NCI-H82 treated with DMSO at 0.1 percent for 48 hours (cell line): ENCODE measurements around the gene TMED1.

Experiments used
- DNase-seq: peaks from one replicate; lab custom pipeline; 2025; ENCODE audit not compliant: unreplicated experiment; lab: John Stamatoyannopoulos, UW

TMED1 gene

DNA sequence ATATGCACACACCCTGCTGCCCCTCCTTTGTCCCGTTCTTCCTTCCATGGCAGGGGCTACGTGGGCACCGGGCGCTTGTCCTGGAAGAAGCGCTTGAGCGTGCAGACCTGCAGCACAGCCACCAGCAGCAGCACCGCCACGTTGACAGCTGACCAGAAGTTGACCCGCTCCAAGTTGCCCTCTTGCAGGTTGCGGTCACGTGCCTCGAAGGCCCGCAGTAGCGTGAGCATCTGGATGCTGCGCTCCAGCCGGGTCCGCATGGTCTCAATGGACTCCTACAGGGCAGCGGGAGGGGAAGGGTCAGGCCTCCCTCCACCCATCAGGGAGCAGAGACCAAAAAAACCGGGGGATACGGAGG is 3.1 kb downstream of the TMED1 start:
- no peak for DNase-seq

GRCh38 chr19:10831987-10832938 is 3.7 kb downstream of the TMED1 start:
- DNase-seq, result no peak

DNA sequence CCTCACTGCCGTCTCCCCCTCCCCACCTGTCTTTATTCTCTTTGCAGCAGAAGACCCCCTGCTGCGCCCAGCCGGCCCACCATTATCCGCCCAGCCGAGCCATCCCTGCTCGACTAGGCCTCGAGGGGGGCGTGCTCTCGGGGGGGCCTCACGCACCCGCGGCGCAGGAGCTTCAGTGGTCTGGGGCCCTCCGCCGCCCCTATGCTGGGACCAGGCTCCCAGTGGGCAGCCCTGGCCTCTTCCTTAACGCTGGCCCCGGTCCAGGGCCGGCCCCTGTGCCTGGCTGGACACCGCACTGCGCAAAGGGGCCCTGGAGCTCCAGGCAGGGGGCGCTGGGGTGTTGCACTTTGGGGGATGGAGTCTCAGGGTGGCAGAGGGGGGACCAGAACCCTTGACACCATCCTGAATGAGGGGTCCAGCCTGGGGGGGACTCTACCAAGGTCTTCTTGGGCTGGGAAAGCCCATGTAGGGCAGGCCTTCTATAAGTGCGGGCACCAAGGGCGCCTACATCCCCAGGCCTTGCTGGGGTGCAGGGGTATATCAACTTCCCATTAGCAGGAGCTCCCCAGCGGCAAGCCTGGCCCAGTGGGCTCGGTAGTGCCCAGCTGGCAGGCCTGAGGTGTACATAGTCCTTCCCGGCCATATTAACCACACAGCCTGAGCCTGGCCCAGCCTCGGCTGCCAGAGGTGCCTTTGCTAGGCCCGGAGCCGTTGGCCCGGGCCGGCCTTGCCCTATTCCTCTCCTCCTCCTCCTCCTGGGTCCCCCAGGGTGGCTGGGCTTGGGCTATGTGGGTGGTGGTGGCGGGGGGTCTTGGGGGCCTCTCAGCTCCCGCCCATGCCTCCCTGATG is 4.9 kb downstream of the TMED1 start:
- no peak for DNase-seq

- DNase-seq, result no peak
Observed at GRCh38 chr19:10830370-10830769, 5.6 kb downstream of the TMED1 start.

- no peak for DNase-seq
Observed at GRCh38 chr19:10829967-10830366, 6.0 kb downstream of the TMED1 start.

DNA sequence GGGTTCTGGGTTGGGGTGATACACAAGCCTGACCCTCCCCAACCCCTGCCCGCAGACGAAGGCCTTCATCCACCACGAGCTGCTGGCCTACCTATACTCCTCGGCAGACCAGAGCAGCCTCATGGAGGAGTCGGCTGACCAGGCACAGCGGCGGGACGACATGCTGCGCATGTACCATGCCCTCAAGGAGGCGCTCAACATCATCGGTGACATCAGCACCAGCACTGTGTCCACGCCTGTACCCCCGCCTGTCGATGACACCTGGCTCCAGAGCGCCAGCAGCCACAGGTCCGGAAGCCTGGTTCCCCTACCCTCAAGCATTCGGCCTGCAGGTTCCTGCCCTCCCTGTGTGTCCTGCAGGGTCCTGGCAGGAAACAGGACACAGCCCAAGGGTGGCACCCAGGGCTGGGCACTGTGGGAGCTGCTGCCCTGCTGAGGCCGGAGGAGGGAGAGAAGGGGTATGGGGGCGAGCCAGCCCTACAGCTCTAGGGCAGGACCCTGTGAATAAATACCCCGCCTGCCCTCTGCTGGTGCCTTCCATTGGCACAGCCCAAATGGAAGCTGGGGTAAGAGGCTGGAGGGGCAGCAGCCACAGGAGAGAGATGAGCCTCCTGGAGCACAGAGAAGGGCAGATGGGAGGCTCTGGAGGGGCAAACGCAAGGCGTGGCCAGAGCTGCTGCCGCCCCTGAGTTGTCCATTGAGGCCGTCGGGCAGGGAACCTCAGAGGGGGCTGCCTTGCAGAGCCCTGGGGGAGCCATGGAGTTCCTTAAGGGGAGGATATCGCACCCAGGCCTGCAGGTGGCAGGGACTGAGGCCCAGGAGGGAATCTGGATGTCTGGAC is 6.8 kb downstream of the TMED1 start:
- DNase-seq, result no peak

DNA sequence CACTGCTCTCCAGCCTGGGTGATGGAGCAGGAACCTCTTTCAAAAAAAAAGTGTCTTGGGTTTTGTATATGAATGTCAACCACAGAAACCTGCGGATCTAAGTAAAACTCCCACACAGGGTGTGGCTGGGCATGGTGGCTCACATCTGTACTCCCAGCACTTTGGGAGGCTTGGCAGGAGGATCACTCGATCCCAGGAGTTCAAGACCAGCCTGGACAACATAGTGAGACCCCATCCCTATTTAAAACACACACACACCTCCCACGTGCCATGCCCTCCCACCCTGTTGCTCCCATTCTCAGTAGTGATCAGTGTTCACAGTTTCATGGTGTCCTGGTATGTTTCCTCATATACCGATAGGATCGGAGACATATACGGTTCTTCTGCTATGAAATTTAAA is 9.2 kb downstream of the TMED1 start:
- no peak for DNase-seq

DNA sequence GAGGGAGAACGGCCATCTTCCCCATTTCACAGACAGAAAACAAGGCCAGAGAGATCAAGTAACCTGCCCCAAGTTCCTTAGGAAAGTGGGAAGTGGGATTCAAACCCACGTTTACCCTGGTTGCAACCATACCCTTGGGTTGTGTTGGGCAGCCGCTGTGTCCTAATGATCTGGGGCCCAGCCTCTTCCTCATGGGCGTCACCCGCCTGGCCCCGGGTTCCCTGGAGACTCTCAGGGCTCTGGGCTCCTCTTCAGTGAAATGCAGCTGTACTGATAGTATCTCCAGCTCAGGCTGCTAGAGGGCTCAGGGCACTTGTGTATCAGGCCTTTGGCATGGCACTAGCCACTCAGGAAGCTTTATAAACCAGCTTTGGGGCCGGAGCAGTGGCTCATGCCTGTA is 9.8 kb downstream of the TMED1 start:
- no peak for DNase-seq

- no peak for DNase-seq
Observed at GRCh38 chr19:10823690-10824089, 12.3 kb downstream of the TMED1 start.

- no peak for DNase-seq
Observed at GRCh38 chr19:10820173-10820572, 15.8 kb downstream of the TMED1 start.

GRCh38 chr19:10819124-10820060 is 16.6 kb downstream of the TMED1 start:
- no peak for DNase-seq

DNA sequence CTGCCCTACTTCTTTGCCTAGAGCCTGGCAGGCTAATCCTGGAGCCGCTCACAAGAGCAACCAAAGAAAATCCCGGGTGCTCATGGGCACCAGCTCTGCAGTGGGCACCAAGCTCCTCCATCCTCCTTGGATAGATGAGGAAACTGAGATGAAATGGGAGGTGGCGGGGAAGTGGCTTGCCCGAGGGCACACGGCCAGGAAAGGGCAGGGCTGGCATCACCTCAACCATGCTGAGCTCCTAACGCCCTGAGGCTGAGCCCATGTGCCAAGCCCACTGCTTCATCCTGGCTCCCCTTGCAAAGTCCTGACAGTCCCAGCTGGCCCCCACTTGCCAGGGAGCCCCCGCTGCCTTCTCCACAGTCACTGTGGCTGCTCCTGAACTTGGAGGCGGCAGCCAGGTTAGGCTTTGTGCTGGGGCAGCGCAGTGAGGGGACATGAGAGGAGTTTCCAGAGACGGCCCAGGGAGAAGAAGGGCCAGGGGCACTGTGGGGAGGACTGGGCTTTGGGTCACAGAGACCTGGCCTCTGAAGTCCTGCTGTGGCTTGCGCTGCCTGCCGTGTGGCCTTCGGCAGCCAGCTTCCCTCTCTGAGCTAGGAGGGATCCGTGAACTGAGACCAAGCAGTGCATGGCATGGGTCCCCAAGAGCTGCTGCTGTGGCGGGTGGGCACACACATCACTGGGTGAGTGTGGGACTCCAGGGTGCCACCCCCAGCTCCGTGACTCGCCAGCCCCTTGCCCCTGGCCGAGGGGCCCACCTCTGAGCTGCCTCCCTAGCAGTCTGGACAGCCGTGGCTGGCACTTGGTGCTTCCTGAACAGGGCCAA is 17.5 kb downstream of the TMED1 start:
- DNase-seq, result no peak

DNA sequence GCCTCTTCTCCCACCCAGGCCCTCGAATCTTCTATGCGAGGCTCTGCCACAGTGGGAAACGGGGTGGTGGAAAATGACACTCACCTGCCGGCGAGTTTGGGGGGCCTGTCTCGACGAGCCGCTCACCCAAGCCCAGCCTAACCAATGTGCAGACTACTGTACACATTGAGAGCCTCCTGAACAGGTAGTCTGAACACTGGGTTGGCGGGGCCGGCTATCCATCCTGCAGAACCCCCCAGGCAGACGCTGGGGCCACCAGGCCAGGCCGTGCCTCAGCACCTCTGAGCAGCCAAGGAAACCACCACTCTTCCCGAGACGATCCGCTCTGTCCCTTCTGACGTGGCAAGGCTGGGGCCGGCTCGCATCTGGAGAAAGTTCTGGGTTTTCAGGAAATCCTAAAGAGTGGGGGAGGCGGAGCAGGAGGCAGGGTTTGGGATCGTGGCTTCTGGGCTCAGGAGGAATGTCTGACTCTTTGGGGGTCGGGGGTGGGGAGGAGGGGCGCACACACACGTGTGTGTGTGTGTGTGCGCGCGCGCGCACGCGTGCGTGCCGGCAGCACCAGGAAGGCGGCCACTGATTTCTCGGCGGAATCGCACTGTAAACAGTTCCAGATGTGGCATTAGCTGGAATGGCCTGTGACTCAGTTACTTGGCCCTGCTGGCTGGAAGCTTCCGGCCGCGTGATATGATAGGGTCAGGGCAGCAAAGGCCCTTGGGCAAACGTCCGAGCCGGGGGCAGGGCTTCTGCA is 18.5 kb downstream of the TMED1 start:
- DNase-seq, result no peak

GRCh38 chr19:10816691-10817090 is 19.3 kb downstream of the TMED1 start:
- DNase-seq, result no peak

DNA sequence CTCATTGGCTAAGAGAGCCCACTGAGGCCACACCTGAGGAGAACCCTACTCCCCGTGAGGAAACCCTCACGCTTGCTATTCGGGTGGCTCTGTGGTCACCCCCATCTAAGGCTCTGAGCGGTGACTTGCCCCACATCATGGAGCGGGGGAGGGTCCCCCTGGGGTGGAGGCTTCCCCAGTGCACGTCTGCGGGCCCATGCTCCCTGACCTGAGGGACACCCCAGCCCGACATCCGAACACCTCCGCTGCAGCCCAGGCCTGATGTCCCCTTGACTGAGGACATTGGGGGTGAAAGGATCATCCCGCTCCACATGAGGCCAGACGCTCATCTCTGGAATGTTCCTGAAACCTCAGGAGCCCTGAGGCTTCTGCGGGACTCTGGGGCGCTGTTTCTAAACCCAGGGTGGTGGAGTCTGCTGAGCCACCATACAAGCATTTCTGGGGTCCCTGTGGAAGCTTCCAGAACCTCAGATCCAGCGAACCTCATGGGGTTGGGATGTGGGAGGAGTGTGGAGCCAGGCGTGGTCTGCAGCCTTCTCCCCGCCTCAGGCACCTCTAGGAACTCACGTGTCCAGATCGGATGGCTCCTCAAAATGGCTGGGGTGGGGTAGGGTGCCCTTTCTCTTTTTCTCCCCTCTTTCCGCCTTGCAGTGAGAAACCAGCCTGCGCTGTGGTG is 19.9 kb downstream of the TMED1 start:
- no peak for DNase-seq

- DNase-seq, result no peak
Observed at GRCh38 chr19:10815007-10815536, 20.9 kb downstream of the TMED1 start.

GRCh38 chr19:10812902-10813404 is 23.1 kb downstream of the TMED1 start:
- no peak for DNase-seq

DNA sequence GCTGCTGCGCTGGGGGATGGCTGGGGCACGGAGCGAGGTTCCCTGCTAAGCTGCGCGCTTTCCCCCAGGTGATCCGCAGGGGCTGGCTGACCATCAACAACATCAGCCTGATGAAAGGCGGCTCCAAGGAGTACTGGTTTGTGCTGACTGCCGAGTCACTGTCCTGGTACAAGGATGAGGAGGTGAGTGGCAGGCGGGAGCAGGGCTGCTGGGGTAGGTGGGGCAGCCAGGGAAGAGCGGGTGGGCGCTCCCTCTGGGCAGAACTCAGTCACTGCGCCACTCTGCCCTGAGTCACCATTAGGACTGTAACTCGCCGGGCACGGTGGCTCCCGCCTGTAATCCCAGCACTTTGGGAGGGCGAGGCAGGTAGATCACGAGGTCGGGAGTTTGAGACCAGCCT is 23.8 kb downstream of the TMED1 start:
- no peak for DNase-seq
